ENCODE data around the gene IFITM5.

The IFITM5 gene

DNA sequence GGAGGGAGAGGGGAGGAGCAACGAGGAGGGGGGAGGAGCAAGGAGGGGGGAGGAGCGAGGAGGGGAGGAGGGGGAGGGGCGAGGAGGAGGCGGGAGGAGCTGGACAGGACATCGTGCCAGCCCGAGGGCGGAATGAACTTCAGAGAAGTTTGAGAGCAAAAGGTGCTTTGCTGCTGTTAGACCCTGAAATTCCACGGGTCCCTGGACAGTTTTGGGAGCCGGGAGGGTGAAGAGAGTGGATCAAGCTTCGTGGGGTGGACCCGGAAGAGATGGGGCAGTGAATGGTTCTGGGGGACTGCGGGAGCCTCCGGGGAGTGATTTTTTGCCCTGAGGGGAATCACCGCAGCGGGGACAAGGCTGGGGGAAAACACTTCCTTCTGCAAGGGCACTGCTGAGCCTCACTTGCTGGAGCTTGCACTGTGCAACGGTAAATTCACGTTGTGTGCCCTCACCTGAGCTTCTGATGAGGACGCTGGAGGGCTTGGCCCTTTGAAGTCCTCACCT, 31.8 kb downstream of the IFITM5 start:
- Histone ChIP-seq H3K4me3 (ENCODE audit: low read depth, low read length) (no peak overlapping the region), H3K27ac (ENCODE audit: low read depth, low read length) (no peak overlapping the region), H2AFZ (ENCODE audit: low read length, unreplicated experiment) (no peak overlapping the region)

GRCh38 chr11:266676-267439, 32.5 kb downstream of the IFITM5 start:
- H3K4me1 ChIP-seq (ENCODE audit: control insufficient read depth, insufficient read depth, low read length, unreplicated experiment): no peaks in the 10 kb centered on the region
- no peaks in the 10 kb centered on the region; the same call in 1 of the 2 replicates for H3K27me3 ChIP-seq (ENCODE audit: insufficient read depth, low read length)
- H3K79me2 ChIP-seq (ENCODE audit: control insufficient read depth, insufficient read depth, low read length, unreplicated experiment): no peaks in the 10 kb centered on the region
- H2AFZ ChIP-seq (ENCODE audit: low read length, unreplicated experiment): no peak overlapping the region
- no peak overlapping the region for H3K27ac ChIP-seq (ENCODE audit: low read depth, low read length)
- H3K4me3 ChIP-seq (ENCODE audit: low read depth, low read length): no peak overlapping the region
- H3K36me3 ChIP-seq (ENCODE audit: insufficient read depth, low read length): no peaks in the 10 kb centered on the region

More for the DNA sequence above, 31.8 kb downstream of the IFITM5 start:
- Histone ChIP-seq H3K36me3 (ENCODE audit: insufficient read depth, low read length) (no peaks in the 10 kb centered on the region), H3K4me1 (ENCODE audit: control insufficient read depth, insufficient read depth, low read length, unreplicated experiment) (no peaks in the 10 kb centered on the region), H3K79me2 (ENCODE audit: control insufficient read depth, insufficient read depth, low read length, unreplicated experiment) (no peaks in the 10 kb centered on the region), H3K27me3 (ENCODE audit: insufficient read depth, low read length) (no peaks in the 10 kb centered on the region; the same call in 1 of the 2 replicates)

- Histone ChIP-seq H3K36me3 (ENCODE audit: insufficient read depth, low read length) (no peaks in the 10 kb centered on the region), H3K79me2 (ENCODE audit: control insufficient read depth, insufficient read depth, low read length, unreplicated experiment) (no peaks in the 10 kb centered on the region), H3K27me3 (ENCODE audit: insufficient read depth, low read length) (no peaks in the 10 kb centered on the region), H2AFZ (ENCODE audit: low read length, unreplicated experiment) (no peak overlapping the region), H3K27ac (ENCODE audit: low read depth, low read length) (no peak overlapping the region), H3K4me1 (ENCODE audit: control insufficient read depth, insufficient read depth, low read length, unreplicated experiment) (no peaks in the 10 kb centered on the region), H3K4me3 (ENCODE audit: low read depth, low read length) (no peak overlapping the region)
These were observed 37.7 kb downstream of the IFITM5 start for GRCh38 chr11:261624-262023.

GRCh38 chr11:259413-259812, 39.9 kb downstream of the IFITM5 start:
- Histone ChIP-seq H3K27ac (ENCODE audit: low read depth, low read length) (no peak overlapping the region), H3K79me2 (ENCODE audit: control insufficient read depth, insufficient read depth, low read length, unreplicated experiment) (no peaks in the 10 kb centered on the region), H3K4me1 (ENCODE audit: control insufficient read depth, insufficient read depth, low read length, unreplicated experiment) (no peaks in the 10 kb centered on the region), H3K4me3 (ENCODE audit: low read depth, low read length) (no peak overlapping the region), H2AFZ (ENCODE audit: low read length, unreplicated experiment) (no peak overlapping the region), H3K36me3 (ENCODE audit: insufficient read depth, low read length) (no peaks in the 10 kb centered on the region), H3K27me3 (ENCODE audit: insufficient read depth, low read length) (no peaks in the 10 kb centered on the region)

DNA sequence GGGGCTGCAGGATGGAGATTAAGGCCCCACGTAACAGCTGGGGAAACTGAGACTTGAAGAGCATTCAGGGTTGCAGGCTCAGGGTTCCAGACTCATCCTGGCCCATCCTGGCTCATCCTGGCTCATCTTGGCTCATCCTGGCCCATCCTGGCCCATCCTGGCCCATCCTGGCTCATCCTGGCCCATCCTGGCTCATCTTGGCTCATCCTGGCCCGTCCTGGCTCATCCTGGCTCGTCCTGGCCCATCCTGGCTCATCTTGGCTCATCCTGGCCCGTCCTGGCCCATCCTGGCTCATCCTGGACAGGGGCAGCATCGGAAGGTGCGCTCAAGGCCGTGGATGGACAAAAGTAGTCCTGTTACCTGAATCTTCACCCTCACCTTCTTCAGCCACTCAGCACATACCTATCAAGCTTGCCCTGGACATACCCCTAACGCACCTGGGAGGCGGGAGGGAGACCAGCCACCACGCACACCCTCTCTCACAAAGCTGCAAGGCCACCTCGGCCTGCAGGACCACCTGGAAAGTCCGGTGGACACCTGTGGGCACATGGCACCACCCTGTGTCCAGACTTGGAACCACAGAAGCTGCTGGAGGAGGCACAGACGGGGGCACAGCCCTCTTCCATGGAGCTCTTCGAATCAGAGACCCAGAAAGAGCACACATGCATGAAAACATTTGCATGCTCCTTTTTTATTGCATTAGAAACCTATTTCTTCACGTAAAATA, 41.4 kb downstream of the IFITM5 start:
- Histone ChIP-seq H3K4me1 (ENCODE audit: control insufficient read depth, insufficient read depth, low read length, unreplicated experiment) (no peaks in the 10 kb centered on the region), H3K4me3 (ENCODE audit: low read depth, low read length) (no peak overlapping the region), H2AFZ (ENCODE audit: low read length, unreplicated experiment) (no peak overlapping the region), H3K27me3 (ENCODE audit: insufficient read depth, low read length) (no peaks in the 10 kb centered on the region), H3K27ac (ENCODE audit: low read depth, low read length) (no peak overlapping the region), H3K36me3 (ENCODE audit: insufficient read depth, low read length) (no peaks in the 10 kb centered on the region), H3K79me2 (ENCODE audit: control insufficient read depth, insufficient read depth, low read length, unreplicated experiment) (no peaks in the 10 kb centered on the region)

DNA sequence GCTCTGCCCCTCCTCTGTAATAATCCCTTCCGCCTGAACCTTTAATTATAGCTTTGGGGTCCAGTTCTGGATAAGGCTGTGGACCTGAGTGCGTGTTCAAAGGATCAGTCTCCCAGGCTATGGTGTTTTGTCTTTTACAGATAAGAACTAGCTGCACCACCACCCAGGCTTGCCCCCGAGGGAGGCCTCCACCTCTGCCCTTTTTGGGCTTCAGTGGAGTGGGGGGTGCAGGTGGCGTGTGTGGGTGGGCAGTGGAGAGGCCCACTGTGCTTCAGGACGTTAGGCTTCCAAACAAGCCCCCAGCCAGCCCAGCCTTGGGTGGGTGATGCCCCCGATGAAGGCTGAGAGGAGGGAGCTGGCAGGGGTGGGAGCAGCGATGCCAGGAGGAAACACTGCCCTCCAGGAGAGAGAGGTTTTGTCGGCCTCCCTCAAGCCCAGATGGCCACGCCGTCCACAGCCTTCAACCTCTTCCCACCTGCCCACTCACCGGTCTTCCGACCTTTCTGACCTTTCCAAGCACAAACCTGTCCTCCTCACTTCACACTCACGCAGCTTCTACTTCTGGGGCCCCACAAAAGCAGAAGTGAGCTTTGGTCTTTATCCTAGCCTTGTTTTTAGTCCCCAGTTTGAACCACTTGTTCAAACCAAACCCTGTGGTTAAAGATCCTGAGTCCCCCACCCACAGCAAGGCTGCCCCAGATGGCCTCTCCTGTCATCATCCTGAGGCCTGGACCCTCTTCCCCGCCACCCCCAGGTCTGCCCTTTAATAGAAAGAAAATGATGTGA, 42.2 kb downstream of the IFITM5 start:
- H3K27me3 ChIP-seq (ENCODE audit: insufficient read depth, low read length): no peaks in the 10 kb centered on the region
- H3K27ac ChIP-seq (ENCODE audit: low read depth, low read length): no peak overlapping the region
- no peaks in the 10 kb centered on the region for H3K79me2 ChIP-seq (ENCODE audit: control insufficient read depth, insufficient read depth, low read length, unreplicated experiment)
- H3K4me3 ChIP-seq (ENCODE audit: low read depth, low read length): no peak overlapping the region
- H2AFZ ChIP-seq (ENCODE audit: low read length, unreplicated experiment): no peak overlapping the region
- H3K36me3 ChIP-seq (ENCODE audit: insufficient read depth, low read length): peaks cover 4% of the 10 kb centered on the region; the same call in 1 of the 2 replicates
- H3K4me1 ChIP-seq (ENCODE audit: control insufficient read depth, insufficient read depth, low read length, unreplicated experiment): no peaks in the 10 kb centered on the region

- Histone ChIP-seq H3K79me2 (ENCODE audit: control insufficient read depth, insufficient read depth, low read length, unreplicated experiment) (no peaks in the 10 kb centered on the region), H2AFZ (ENCODE audit: low read length, unreplicated experiment) (no peak overlapping the region), H3K36me3 (ENCODE audit: insufficient read depth, low read length) (peaks cover 11% of the 10 kb centered on the region; the same call in 1 of the 2 replicates), H3K27ac (ENCODE audit: low read depth, low read length) (no peak overlapping the region), H3K4me3 (ENCODE audit: low read depth, low read length) (no peak overlapping the region), H3K4me1 (ENCODE audit: control insufficient read depth, insufficient read depth, low read length, unreplicated experiment) (no peaks in the 10 kb centered on the region), H3K27me3 (ENCODE audit: insufficient read depth, low read length) (no peaks in the 10 kb centered on the region)
These were observed 43.5 kb downstream of the IFITM5 start for GRCh38 chr11:255816-256215.

GRCh38 chr11:255176-255575, 44.1 kb downstream of the IFITM5 start:
- Histone ChIP-seq H3K4me1 (ENCODE audit: control insufficient read depth, insufficient read depth, low read length, unreplicated experiment) (no peaks in the 10 kb centered on the region), H3K79me2 (ENCODE audit: control insufficient read depth, insufficient read depth, low read length, unreplicated experiment) (no peaks in the 10 kb centered on the region), H2AFZ (ENCODE audit: low read length, unreplicated experiment) (no peak overlapping the region), H3K36me3 (ENCODE audit: insufficient read depth, low read length) (peaks cover 13% of the 10 kb centered on the region; the same call in 1 of the 2 replicates), H3K27ac (ENCODE audit: low read depth, low read length) (no peak overlapping the region), H3K27me3 (ENCODE audit: insufficient read depth, low read length) (no peaks in the 10 kb centered on the region), H3K4me3 (ENCODE audit: low read depth, low read length) (no peak overlapping the region)

DNA sequence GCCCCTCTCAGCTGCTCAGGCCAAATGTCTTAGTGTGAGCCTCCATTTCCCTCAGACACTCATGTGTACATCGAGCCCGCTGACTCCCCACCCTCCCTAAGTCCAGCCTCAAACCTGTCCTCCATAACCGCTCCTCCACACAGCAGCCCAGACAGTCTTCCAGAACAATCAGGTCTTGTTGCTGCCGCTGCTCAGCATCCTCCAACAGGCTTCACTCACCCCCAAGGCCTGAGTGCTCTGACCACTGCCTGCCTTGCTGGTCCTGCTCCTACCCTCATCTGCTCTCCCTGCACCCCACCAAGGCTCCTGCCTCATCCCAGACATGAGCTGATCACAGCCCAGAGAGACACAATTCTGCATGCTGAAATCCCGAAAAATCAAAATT, 45.4 kb downstream of the IFITM5 start:
- Histone ChIP-seq H3K27ac (ENCODE audit: low read depth, low read length) (no peak overlapping the region), H3K4me1 (ENCODE audit: control insufficient read depth, insufficient read depth, low read length, unreplicated experiment) (no peaks in the 10 kb centered on the region), H3K4me3 (ENCODE audit: low read depth, low read length) (no peak overlapping the region), H3K27me3 (ENCODE audit: insufficient read depth, low read length) (no peaks in the 10 kb centered on the region), H2AFZ (ENCODE audit: low read length, unreplicated experiment) (no peak overlapping the region), H3K36me3 (ENCODE audit: insufficient read depth, low read length) (peaks cover 17% of the 10 kb centered on the region; the same call in 1 of the 2 replicates), H3K79me2 (ENCODE audit: control insufficient read depth, insufficient read depth, low read length, unreplicated experiment) (no peaks in the 10 kb centered on the region)

- no peak overlapping the region for H3K27ac ChIP-seq (ENCODE audit: low read depth, low read length)
- no peaks in the 10 kb centered on the region for H3K27me3 ChIP-seq (ENCODE audit: insufficient read depth, low read length)
- no peak overlapping the region for H3K4me3 ChIP-seq (ENCODE audit: low read depth, low read length)
- peaks cover 22% of the 10 kb centered on the region for H3K36me3 ChIP-seq (ENCODE audit: insufficient read depth, low read length)
- H3K4me1 ChIP-seq (ENCODE audit: control insufficient read depth, insufficient read depth, low read length, unreplicated experiment): no peaks in the 10 kb centered on the region
- no peak overlapping the region for H2AFZ ChIP-seq (ENCODE audit: low read length, unreplicated experiment)
- H3K79me2 ChIP-seq (ENCODE audit: control insufficient read depth, insufficient read depth, low read length, unreplicated experiment): no peaks in the 10 kb centered on the region
These were observed 46.0 kb downstream of the IFITM5 start for GRCh38 chr11:253160-253885.

All from ACC112 (cell line).